GM12801 (cell line): ENCODE data around the gene AHNAK2.

Experiments
- CTCF ChIP-seq: IDR thresholded peaks from one replicate; pipeline ENCODE4 v1.5.1; 2011; ENCODE audit warnings: control low read depth; ENCODE audit not compliant: insufficient read length; ENCODE audit errors: extremely low read depth

AHNAK2 gene

GRCh38 chr14:104942586-104942985 is 35.6 kb downstream of the AHNAK2 start:
- no peak for TF ChIP-seq CTCF

- no peak for TF ChIP-seq CTCF
These were observed 36.4 kb downstream of the AHNAK2 start for GRCh38 chr14:104941508-104942365.

- TF ChIP-seq CTCF = no peak
These were observed 37.5 kb downstream of the AHNAK2 start for GRCh38 chr14:104940526-104941150.

GRCh38 chr14:104939666-104940410 is 38.3 kb downstream of the AHNAK2 start:
- no peak for TF ChIP-seq CTCF

- TF ChIP-seq CTCF = no peak
These were observed 39.2 kb downstream of the AHNAK2 start for GRCh38 chr14:104938960-104939359.

- TF ChIP-seq CTCF = no peak
These were observed 39.7 kb downstream of the AHNAK2 start for GRCh38 chr14:104938436-104938835.

GRCh38 chr14:104937694-104938365 is 40.3 kb downstream of the AHNAK2 start:
- TF ChIP-seq CTCF = no peak
